ENCODE measurements around the gene ECEL1.

DNA sequence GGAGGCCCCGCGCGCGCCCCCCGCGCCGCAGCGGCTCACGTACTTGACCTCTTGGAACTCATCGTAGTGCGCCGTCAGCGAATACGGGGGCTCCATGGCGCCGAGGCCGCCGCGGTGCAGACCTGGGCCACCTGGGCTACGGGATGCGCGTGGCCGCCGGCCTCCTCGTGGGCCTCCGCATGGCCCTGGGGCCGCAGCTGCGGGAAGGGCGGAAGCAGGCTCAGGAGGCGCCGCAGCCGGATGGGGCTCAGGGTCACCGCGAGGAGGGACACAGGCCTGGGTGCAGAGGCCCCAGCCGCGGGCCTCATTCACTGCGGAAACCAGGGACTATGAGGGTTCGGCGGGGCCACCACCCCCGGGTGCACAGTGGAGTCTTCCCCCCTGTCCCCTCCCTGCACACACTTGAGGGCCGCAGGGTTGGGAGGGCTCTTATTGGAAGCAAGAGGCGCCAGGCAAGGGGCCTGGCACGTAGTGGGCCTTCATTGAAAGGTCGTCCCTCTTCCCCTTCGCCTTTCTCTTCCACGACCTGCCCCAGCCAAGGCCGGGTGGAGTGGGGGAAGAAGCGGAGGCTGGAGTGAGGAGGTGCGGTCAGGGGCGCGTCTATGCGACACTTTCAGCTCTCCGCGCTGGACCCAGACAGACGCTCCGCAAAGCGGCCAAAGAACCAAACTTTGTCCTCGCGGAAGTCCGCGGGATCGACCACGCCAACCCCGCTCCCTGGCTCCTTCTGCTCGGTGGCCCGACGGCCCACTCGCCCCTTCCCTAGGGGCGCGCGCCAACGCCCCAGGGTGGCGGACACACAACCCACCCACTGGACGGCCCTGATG, 863 bp downstream of the ECEL1 start:
- TF ChIP-seq CTCF (conservative IDR thresholded peaks at IDR 0.05), result no peak
- no peak for TF ChIP-seq ZFX (IDR thresholded peaks at IDR 0.05)
